Body of pancreas (tissue), 4 donors: ENCODE results near the gene SAMD8.

Experiments
- CTCF ChIP-seq, 7 experiments: fragments of 450-650 bp in 4 of 7; fragments of 200-600 bp in 3 of 7; sonication (generic) in 3 of 7; IDR thresholded peaks; one replicate each; pipeline ENCODE4 v1.5.1; 2016 to 2019; ENCODE audit warnings: antibody characterized with exemption in 7 of 7
- POLR2A ChIP-seq, 3 donors: fragments of 450-650 bp; IDR thresholded peaks; one replicate each; pipeline ENCODE4 v1.6.1; 2016; ENCODE audit warnings: antibody characterized with exemption in 3 of 3, mild to moderate bottlenecking in 2 of 3

GRCh38 chr10:75207857-75208144 is 96.3 kb downstream of the SAMD8 start:
- no peak for TF ChIP-seq CTCF (IDR thresholded peaks at IDR 0.05)
- no peak for TF ChIP-seq POLR2A (IDR thresholded peaks at IDR 0.05)
